MM.1S (cell line): ENCODE results near the gene S100A8.

Source experiments
- DNase-seq: peaks from one replicate; pipeline ENCODE4 v3.0.0-alpha.2; 2015
- H2AFZ ChIP-seq: fragments of 300-600 bp; sonication (generic); 2 replicates; pipeline ENCODE4 v1.6.0; 2016; ENCODE audit warnings: antibody characterized with exemption, low read length
- H3F3A ChIP-seq: fragments of 300-600 bp; sonication (generic); 2 replicates; pipeline ENCODE4 v1.6.1; 2016; ENCODE audit warnings: mild to moderate bottlenecking, antibody characterized with exemption, low read length, moderate library complexity, mixed read lengths; ENCODE audit not compliant: insufficient read depth
- H3K27ac ChIP-seq: fragments of 300-600 bp; sonication (generic); 2 replicates; pipeline ENCODE4 v1.5.1; 2016; ENCODE audit warnings: mild to moderate bottlenecking, low read length
- H3K27me3 ChIP-seq: fragments of 300-600 bp; sonication (generic); replicated peaks from 2 replicates; pipeline ENCODE4 v1.6.0; 2016; ENCODE audit warnings: low read length; ENCODE audit not compliant: insufficient read depth
- H3K36me3 ChIP-seq: fragments of 300-600 bp; sonication (generic); replicated peaks from 2 replicates; pipeline ENCODE4 v1.6.1; 2016; ENCODE audit warnings: mild to moderate bottlenecking, low read length, mixed read lengths; ENCODE audit not compliant: insufficient read depth
- H3K4me1 ChIP-seq: fragments of 300-600 bp; sonication (generic); 2 replicates; pipeline ENCODE4 v1.6.1; 2016; ENCODE audit warnings: low read length, mixed read lengths
- H3K4me2 ChIP-seq: fragments of 300-600 bp; sonication (generic); 2 replicates; pipeline ENCODE4 v1.6.0; 2016; ENCODE audit warnings: low read depth, low read length
- H3K4me3 ChIP-seq: fragments of 300-600 bp; sonication (generic); 2 replicates; pipeline ENCODE4 v1.5.1; 2016; ENCODE audit warnings: low read length, mixed read lengths
- H3K79me2 ChIP-seq: fragments of 300-600 bp; sonication (generic); 2 replicates; pipeline ENCODE4 v1.6.1; 2016; ENCODE audit warnings: mixed run types, low read length, mixed read lengths
- H3K9ac ChIP-seq: fragments of 300-600 bp; sonication (generic); 2 replicates; pipeline ENCODE4 v1.6.1; 2016; ENCODE audit warnings: low read length, mixed read lengths
- H3K9me2 ChIP-seq: fragments of 300-600 bp; sonication (generic); replicated peaks from 2 replicates; pipeline ENCODE4 v1.6.1; 2016; ENCODE audit warnings: mild to moderate bottlenecking, low read length, mixed read lengths; ENCODE audit not compliant: insufficient read depth
- H3K9me3 ChIP-seq: fragments of 300-600 bp; sonication (generic); replicated peaks from 2 replicates; pipeline ENCODE4 v1.6.1; 2016; ENCODE audit warnings: mild to moderate bottlenecking, low read length, mixed read lengths; ENCODE audit not compliant: insufficient read depth
- H4K20me1 ChIP-seq: fragments of 300-600 bp; sonication (generic); 2 replicates; pipeline ENCODE4 v1.6.1; 2016; ENCODE audit warnings: mild to moderate bottlenecking, low read length, moderate library complexity, mixed read lengths; ENCODE audit not compliant: insufficient read depth
- CTCF ChIP-seq: fragments of 300-600 bp; sonication (generic); IDR thresholded peaks from 2 replicates; pipeline ENCODE4 v1.5.1; 2016; ENCODE audit warnings: antibody characterized with exemption, low read length, mixed read lengths
- EZH2 ChIP-seq: fragments of 300-600 bp; sonication (generic); optimal IDR thresholded peaks from 2 replicates; pipeline ENCODE3; 2017; ENCODE audit warnings: low read depth, mild to moderate bottlenecking, antibody characterized with exemption, low read length, mixed read lengths
- EZH2phosphoT487 ChIP-seq: fragments of 300-600 bp; sonication (generic); IDR thresholded peaks from 2 replicates; pipeline ENCODE4 v1.6.1; 2018; ENCODE audit warnings: antibody characterized with exemption, low read length

S100A8 gene

GRCh38 chr1:153350321-153350957 lies 40.4 kb downstream of the S100A8 start:
- H3K27me3 ChIP-seq: peaks cover 8% of the 10 kb centered on the region; the same call in 1 of the 2 replicates
- no peak for DNase-seq

GRCh38 chr1:153349363-153350320 lies 41.2 kb downstream of the S100A8 start:
- H3K9me2 ChIP-seq: no peaks in the 10 kb centered on the region
- no peak overlapping the region for H2AFZ ChIP-seq
- H3K79me2 ChIP-seq: no peaks in the 10 kb centered on the region
- H3K4me3 ChIP-seq: no peak overlapping the region
- H3K27ac ChIP-seq: no peak overlapping the region
- no peaks in the 10 kb centered on the region for H3F3A ChIP-seq
- TF ChIP-seq CTCF (no peak), EZH2 (no peak), EZH2phosphoT487 (no peak)
- no peaks in the 10 kb centered on the region for H3K36me3 ChIP-seq
- no peaks in the 10 kb centered on the region for H3K9me3 ChIP-seq
- H3K27me3 ChIP-seq: peaks cover 8% of the 10 kb centered on the region; the same call in 1 of the 2 replicates
- no peak overlapping the region for H3K9ac ChIP-seq
- no peak for DNase-seq
- no peaks in the 10 kb centered on the region for H4K20me1 ChIP-seq
- H3K4me2 ChIP-seq: no peak overlapping the region
- peaks cover 14% of the 10 kb centered on the region for H3K4me1 ChIP-seq

More at GRCh38 chr1:153350321-153350957, 40.4 kb downstream of the S100A8 start:
- Histone ChIP-seq H3K4me2 (no peak overlapping the region), H3F3A (no peaks in the 10 kb centered on the region), H3K4me3 (no peak overlapping the region), H3K9ac (no peak overlapping the region), H3K27ac (no peak overlapping the region), H2AFZ (no peak overlapping the region), H3K79me2 (no peaks in the 10 kb centered on the region), H3K9me2 (no peaks in the 10 kb centered on the region), H3K4me1 (peaks cover 7% of the 10 kb centered on the region; the same call in 1 of the 2 replicates), H4K20me1 (no peaks in the 10 kb centered on the region), H3K9me3 (no peaks in the 10 kb centered on the region), H3K36me3 (no peaks in the 10 kb centered on the region)
- TF ChIP-seq EZH2 (no peak), CTCF (no peak), EZH2phosphoT487 (no peak)

- DNase-seq: no peak
- no peaks in the 10 kb centered on the region for H3K9me3 ChIP-seq
- H3F3A ChIP-seq: peaks cover 4% of the 10 kb centered on the region; the same call in 1 of the 2 replicates
- H3K9ac ChIP-seq: no peak within 1 kb of the TSS
- H3K4me2 ChIP-seq: no peak within 1 kb of the TSS
- H2AFZ ChIP-seq: no peak within 1 kb of the TSS
- no peaks in the 10 kb centered on the region for H3K36me3 ChIP-seq
- TF ChIP-seq CTCF (no peak), EZH2 (no peak), EZH2phosphoT487 (no peak)
- peaks cover 21% of the 10 kb centered on the region for H3K4me1 ChIP-seq
- H3K4me3 ChIP-seq: no peak within 1 kb of the TSS
- H3K27me3 ChIP-seq: peaks cover 8% of the 10 kb centered on the region; the same call in 1 of the 2 replicates
- no peak within 1 kb of the TSS for H3K27ac ChIP-seq
- H3K9me2 ChIP-seq: no peaks in the 10 kb centered on the region
- no peaks in the 10 kb centered on the region for H3K79me2 ChIP-seq
- H4K20me1 ChIP-seq: no peaks in the 10 kb centered on the region
Measured at GRCh38 chr1:153348511-153349362, 42.1 kb downstream of the S100A8 start, which contains the start of gene PGLYRP4. PGLYRP4 (minus strand) TSS chr1:153348841; CDS start chr1:153347932, 909 bp downstream.
